Nephron progenitor cell (in vitro differentiated cells): ENCODE data around the gene TTLL12.

Source experiments
- DNase-seq: peaks from one replicate; pipeline ENCODE4 v3.0.0; 2021
- H3K27ac Mint-ChIP-seq: 2 replicates; pipeline ENCODE4 v1.8.0; 2021; ENCODE audit warnings: mild to moderate bottlenecking, moderate library complexity, mixed read lengths
- H3K27me3 Mint-ChIP-seq: 2 replicates; pipeline ENCODE4 v1.8.0; 2021; ENCODE audit warnings: mild to moderate bottlenecking, low read depth, mixed read lengths; ENCODE audit not compliant: poor library complexity
- H3K36me3 Mint-ChIP-seq: 2 replicates; pipeline ENCODE4 v1.8.0; 2021; ENCODE audit warnings: low read depth, mixed read lengths
- H3K4me1 Mint-ChIP-seq: 2 replicates; pipeline ENCODE4 v1.8.0; 2021; ENCODE audit warnings: mixed read lengths
- H3K4me3 Mint-ChIP-seq: 2 replicates; pipeline ENCODE4 v1.8.0; 2021; ENCODE audit warnings: mild to moderate bottlenecking, moderate library complexity, mixed read lengths
- H3K9me3 Mint-ChIP-seq: 2 replicates; pipeline ENCODE4 v1.8.0; 2021; ENCODE audit warnings: mild to moderate bottlenecking, moderate library complexity, mixed read lengths
- CTCF ChIP-seq: fragments of 200-600 bp; sonication (generic); IDR thresholded peaks from 2 replicates; pipeline ENCODE4 v1.5.0; 2021; ENCODE audit warnings: antibody characterized with exemption

TTLL12 gene

GRCh38 chr22:43182118-43182517 is 4.8 kb downstream of the TTLL12 start:
- Mint-ChIP-seq H3K9me3 (no peaks in the 10 kb centered on the region), H3K27me3 (no peaks in the 10 kb centered on the region), H3K27ac (no peak overlapping the region), H3K4me3 (no peak overlapping the region), H3K36me3 (peaks cover 56% of the 10 kb centered on the region), H3K4me1 (peaks cover 25% of the 10 kb centered on the region)
- no peak for TF ChIP-seq CTCF
- DNase-seq = no peak

- Mint-ChIP-seq H3K36me3 (peaks cover 57% of the 10 kb centered on the region), H3K9me3 (no peaks in the 10 kb centered on the region), H3K4me3 (no peak overlapping the region), H3K27me3 (no peaks in the 10 kb centered on the region), H3K4me1 (peaks cover 25% of the 10 kb centered on the region), H3K27ac (no peak overlapping the region)
- TF ChIP-seq CTCF = no peak
- DNase-seq = no peak
Observed at GRCh38 chr22:43181321-43182076, 5.4 kb downstream of the TTLL12 start.

- Mint-ChIP-seq H3K27me3 (no peaks in the 10 kb centered on the region), H3K27ac (no peak overlapping the region), H3K36me3 (peaks cover 57% of the 10 kb centered on the region), H3K4me1 (peaks cover 24% of the 10 kb centered on the region), H3K9me3 (no peaks in the 10 kb centered on the region), H3K4me3 (no peak overlapping the region)
- TF ChIP-seq CTCF = no peak
- no peak for DNase-seq
Observed at GRCh38 chr22:43180670-43181069, 6.3 kb downstream of the TTLL12 start.

GRCh38 chr22:43179911-43180195 is 7.1 kb downstream of the TTLL12 start:
- Mint-ChIP-seq H3K27me3 (no peaks in the 10 kb centered on the region), H3K36me3 (peaks cover 57% of the 10 kb centered on the region), H3K9me3 (no peaks in the 10 kb centered on the region), H3K4me1 (peaks cover 18% of the 10 kb centered on the region), H3K4me3 (no peak overlapping the region), H3K27ac (no peak overlapping the region)
- no peak for TF ChIP-seq CTCF
- DNase-seq = no peak

DNA sequence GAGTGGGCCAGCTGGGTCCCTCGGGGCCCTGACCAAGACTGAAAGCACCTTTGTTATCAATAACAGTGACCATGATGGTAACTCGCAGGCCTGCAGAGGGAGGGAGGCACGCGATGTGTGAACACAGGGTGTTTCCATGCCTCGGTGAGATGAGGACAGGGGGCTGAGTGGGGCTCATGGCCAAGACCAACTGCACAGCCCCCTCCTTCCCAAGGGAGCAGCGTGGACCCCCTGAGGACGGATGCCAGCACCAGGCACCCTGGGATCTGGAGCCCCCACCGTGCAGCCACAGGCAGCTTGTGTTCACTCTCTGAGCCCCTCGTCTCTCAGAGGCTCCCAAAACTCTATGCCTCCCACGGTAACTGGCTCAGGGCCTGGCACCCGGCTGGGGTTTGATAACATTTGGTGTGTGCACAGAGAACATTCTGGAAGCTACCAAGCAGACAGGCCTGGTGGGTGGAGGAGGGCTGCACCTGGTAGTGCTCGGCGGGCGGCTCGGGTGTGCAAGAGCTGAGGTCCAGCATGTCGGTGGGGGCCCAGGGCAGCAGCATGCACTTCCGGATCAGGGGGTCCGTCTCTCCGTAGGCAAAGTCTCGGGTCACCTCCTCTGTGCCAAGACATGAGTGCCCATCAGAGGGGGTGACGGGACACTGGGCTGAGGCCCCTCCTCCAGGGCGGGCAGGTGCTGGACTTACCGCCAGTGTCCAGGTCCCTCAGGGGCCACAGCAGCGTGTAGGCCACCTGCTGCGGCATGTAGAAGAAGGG is 7.6 kb downstream of the TTLL12 start:
- H3K4me3 Mint-ChIP-seq = no peak overlapping the region
- H3K4me1 Mint-ChIP-seq = peaks cover 13% of the 10 kb centered on the region
- no peaks in the 10 kb centered on the region for H3K9me3 Mint-ChIP-seq
- no peak for TF ChIP-seq CTCF
- H3K27me3 Mint-ChIP-seq = no peaks in the 10 kb centered on the region
- DNase-seq = no peak
- peaks cover 53% of the 10 kb centered on the region for H3K36me3 Mint-ChIP-seq
- no peak overlapping the region for H3K27ac Mint-ChIP-seq

DNA sequence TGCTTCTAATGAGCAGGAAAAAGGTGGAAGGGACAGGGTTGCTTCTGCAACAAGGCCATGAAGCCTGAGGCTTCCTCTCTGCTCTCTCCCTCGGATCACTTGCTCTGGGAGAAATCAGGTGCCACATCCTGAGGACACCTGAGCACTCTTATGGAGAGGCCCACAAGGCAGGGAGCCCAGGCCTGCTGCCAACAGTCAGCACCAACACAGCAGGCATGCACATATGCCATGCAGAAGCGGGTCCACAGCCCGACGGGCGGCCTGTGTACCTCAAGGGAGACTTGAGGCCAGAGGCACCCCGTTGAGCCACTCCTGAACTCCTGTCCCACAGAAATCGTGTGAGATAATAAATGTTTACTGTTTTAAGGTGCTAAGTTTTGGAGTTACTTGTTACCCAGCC is 9.5 kb downstream of the TTLL12 start:
- Mint-ChIP-seq H3K27ac (no peak overlapping the region), H3K27me3 (no peaks in the 10 kb centered on the region), H3K4me1 (no peaks in the 10 kb centered on the region), H3K9me3 (no peaks in the 10 kb centered on the region), H3K4me3 (no peak overlapping the region), H3K36me3 (peaks cover 58% of the 10 kb centered on the region)
- TF ChIP-seq CTCF = no peak
- no peak for DNase-seq
